Activated CD8-positive, alpha-beta memory T cell treated with anti-CD3 and anti-CD28 coated beads for 36 hours (primary cell): ENCODE data around the gene TPCN2. TPM values are rescaled to one million over a fixed set of nuclear protein-coding genes. Genes with fewer than 3 reads are reported as not detected.

Source experiments
- CTCF ChIA-PET: fragments of 350-600 bp; sonication (Branson Sonifier 250); formaldehyde crosslinking; loops from one replicate; lab custom pipeline; 2021; ENCODE audit warnings: antibody characterized with exemption; lab: Charles Lee
- POLR2A ChIA-PET: fragments of 350-600 bp; sonication (Branson Sonifier 250); formaldehyde crosslinking; loops from one replicate; lab custom pipeline; 2021; ENCODE audit warnings: antibody characterized with exemption; lab: Charles Lee
- total RNA-seq, 2 experiments: library from RNA; stranded (reverse); gene quantifications; one replicate each; pipeline ENCODE4 v1.2.3, GENCODE V29; 2021

The TPCN2 gene
- total RNA-seq, 2 experiments from 2014 or later: 12.7 to 14.4 TPM

DNA sequence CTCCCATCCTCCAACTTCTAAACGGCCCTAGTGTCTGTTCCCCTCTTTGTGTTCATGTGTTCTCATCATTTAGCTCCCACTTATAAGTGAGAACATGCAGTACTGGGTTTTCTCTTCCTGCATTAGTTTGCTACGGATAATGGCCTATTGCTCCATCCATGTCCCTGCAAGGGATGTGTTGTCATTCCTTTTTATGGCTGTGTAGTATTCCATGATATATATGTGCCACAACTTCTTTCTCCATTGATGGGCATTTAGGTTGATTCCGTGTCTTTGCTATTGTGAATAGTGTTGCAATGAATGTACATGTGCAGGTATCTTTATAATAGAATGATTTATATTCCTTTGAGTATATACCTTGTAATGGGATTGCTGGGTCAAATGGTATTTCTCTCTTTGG lies 101.4 kb downstream of the TPCN2 start:
- POLR2A ChIA-PET: no interaction called here
- CTCF ChIA-PET: no interaction called here

DNA sequence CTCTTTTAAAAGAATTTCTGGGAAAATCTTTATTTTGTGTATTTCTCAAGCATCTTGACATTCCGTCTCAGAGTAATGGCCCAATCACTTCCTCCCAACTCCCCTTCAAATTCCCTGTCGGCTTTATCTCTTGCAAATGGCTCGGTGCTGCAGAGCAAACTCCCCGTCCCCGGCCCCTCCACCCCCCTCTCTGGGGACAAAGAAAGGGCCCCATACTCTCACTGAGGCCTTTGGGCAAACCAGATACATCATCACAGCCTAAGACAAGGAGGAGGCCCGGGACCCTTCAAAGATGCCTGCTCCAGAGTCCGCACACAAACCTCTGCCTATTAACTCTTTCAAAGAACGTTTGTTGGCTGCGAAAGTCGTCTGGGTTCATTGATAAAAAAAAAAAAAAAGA lies 103.1 kb downstream of the TPCN2 start:
- POLR2A ChIA-PET: no interaction called here
- CTCF ChIA-PET: no interaction called here

GRCh38 chr11:69152733-69153421 lies 104.1 kb downstream of the TPCN2 start:
- ChIA-PET CTCF (no interaction called here), POLR2A (interaction anchor here (0.6 kb wide), 1 partner anchor 7 kb away, joined by 7 read pairs; no protein-coding TSS in a partner anchor)

GRCh38 chr11:69153661-69154060 lies 104.9 kb downstream of the TPCN2 start:
- CTCF ChIA-PET: no interaction called here
- POLR2A ChIA-PET: interaction anchor here (0.6 kb wide), 2 partner anchors 8 to 34 kb away, joined by 7 to 8 read pairs; no protein-coding TSS in a partner anchor

DNA sequence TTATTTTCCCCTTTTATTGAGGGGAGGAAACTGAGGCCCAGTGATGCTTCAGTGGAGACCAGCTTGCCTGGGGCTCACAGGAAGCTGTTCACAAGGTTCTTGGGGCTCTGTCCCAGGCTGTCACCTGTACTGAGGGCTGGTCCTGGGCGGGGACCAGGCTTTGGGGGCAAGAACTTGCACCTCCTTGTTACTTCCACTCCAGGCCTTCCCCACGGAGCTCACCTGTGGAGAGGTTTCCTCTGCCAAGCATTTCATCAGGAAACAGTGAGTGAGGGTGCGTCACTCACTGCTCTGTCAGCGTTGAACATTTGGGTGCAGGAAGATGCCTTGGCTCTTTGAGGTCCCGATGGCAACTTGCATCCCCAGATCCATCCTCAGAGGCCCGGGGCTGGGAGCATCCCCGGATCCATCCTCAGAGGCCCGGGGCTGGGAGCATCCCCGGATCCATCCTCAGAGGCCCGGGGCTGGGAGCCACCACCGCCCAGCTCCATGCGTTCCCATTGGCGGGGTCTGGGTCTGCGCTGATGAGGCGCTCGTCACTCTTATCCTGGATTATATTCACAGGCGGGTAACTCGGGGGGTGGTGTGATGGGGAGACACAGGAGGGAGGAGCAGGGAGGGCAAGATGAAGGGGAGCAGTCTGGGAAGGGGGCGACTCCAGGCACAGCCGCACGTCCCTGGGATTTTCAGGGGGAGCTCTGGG lies 105.6 kb downstream of the TPCN2 start:
- ChIA-PET CTCF (no interaction called here), POLR2A (interaction anchor here (0.6 kb wide), 1 partner anchor 35 kb away, joined by 8 read pairs; no protein-coding TSS in a partner anchor)

DNA sequence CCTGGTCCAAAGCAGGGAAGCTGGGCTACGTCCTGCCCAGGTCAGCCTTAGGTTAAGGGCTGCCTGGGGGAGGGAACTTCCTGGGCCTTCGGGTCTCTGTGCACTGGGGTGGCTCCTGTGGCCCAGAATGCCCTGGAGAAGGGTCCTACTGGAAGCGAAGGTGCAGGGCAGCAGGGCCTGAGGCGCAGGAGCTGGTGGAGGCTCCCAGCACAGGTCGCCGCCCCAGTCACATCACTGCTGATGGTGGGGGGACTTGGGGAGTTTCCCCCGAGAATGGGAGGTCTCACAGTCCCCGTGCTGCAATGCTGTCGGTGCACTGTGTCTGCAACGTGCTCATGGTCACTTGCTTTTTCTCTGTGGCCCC lies 106.2 kb downstream of the TPCN2 start:
- CTCF ChIA-PET: no interaction called here

DNA sequence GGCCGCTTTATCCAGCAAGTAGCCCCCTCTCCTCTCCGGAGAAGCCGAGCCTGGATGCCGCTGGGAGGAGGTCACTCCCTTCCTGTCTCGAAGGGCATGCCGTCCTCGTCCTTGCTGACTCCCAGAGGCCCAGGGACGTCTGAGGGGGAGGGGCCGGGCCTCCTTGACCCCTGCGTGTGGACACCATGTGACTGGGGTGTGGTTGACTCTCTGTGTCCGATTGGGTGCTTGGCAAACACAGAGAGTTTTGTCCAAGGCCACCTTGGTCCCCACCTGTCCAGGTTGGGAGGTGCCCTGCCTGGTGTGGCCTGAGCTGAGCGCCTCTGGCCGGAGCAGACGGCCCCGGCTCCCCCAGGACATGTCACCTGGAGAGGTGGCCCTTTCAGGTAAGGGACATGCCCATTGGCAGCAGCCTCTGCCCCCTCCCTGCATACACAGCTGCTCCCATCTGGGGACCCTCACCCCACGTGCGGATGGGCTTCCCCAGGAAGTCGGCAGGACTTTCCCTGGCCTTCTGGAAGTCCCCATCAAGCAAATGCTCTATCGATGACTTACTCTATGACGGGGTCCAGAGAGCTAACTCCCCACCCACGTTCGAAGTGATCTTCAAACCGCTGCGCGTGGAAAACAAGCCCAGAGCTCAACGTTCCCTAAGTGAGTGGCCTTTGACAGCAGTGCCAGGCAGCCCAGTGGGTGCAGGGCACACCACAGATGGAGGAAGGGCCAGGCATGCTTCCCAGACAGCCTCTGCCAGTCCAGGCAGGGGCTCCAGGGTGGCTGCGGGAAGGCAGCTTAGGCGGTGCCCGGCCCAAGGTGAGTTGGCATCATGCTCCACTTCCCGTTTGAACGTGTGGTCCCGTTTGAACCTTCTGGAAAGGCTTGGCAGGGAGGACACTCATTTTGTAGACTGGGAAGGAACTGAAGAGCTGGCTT lies 106.8 kb downstream of the TPCN2 start, which contains the start of gene SMIM38:
SMIM38 (plus strand) TSS at position 634 of the 933 bp plus-strand sequence. CDS start 1,912 bp downstream, outside the sequence.
- POLR2A ChIA-PET: no interaction called here

More for the DNA sequence above, 106.2 kb downstream of the TPCN2 start:
- POLR2A ChIA-PET: no interaction called here

GRCh38 chr11:69156235-69156639 lies 107.5 kb downstream of the TPCN2 start:
- POLR2A ChIA-PET: no interaction called here
- CTCF ChIA-PET: interaction anchor here (0.8 kb wide), 1 partner anchor 12 kb away, joined by 3 read pairs; no protein-coding TSS in a partner anchor

More for the DNA sequence above, 106.8 kb downstream of the TPCN2 start, which contains the start of gene SMIM38:
- CTCF ChIA-PET: no interaction called here

DNA sequence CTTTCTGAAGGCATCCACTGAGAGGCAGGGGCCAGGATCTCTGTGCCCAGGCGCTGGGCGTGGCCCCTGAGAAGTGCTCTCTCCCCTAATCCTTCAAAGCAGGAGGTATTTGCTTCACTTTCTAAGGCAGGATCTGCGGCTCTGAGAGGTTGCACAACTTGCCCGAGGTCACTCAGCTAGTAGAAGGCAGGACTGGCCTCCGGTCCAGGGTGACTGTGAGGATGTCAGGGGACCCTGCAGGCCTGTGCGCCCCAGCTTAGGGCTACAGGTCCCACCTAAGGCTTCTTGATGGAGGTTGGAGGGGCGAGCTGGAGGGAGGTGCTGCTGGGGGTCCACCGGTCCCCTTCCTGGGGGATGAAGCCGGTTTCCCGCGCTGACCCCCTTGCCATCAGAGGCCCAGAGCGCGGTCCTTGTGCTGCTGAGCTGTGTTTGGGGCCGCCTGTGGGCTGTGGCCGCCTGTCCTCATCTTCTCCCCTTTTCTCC lies 108.0 kb downstream of the TPCN2 start:
- ChIA-PET CTCF (interaction anchor here (0.8 kb wide), 1 partner anchor 12 kb away, joined by 3 read pairs; no protein-coding TSS in a partner anchor), POLR2A (no interaction called here)

DNA sequence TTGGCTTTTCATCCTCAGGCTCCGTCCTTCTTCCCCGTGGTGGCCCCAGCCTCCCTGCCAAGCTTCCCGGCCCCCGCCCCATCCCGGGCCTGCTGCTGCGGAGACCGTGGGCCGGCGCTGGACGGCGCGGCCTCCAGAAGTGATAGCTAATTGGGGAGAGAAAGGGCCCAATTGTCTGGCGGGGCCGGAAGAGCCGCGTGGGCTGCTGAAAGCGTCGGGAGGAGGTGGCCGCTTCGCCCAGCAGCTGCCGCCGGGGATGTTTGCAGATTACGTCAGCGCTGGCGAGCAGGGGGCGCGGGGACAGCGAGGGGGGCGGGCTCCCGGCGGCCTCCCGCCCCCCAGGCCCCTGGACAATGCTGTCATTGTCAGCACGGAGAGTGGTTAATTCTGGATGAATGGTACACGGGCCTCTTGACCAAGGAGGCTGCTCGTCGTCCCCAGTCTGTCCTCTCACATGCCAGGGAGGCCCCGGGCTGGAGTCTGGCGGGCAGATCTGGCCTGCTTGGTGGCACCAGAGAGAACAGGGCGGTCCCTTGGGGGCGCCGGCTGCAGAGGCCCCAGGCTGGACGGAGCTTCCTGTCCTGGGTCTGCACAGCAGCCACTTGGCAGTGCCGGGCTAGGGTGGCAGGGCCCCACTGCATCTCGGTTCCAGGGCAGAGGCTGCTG lies 108.6 kb downstream of the TPCN2 start:
- CTCF ChIA-PET: interaction anchor here (0.8 kb wide), 1 partner anchor 13 kb away, joined by 3 read pairs; no protein-coding TSS in a partner anchor
- POLR2A ChIA-PET: no interaction called here

GRCh38 chr11:69157822-69158231 lies 109.1 kb downstream of the TPCN2 start:
- ChIA-PET POLR2A (no interaction called here), CTCF (no interaction called here)

GRCh38 chr11:69158301-69159149 lies 109.8 kb downstream of the TPCN2 start:
- ChIA-PET CTCF (no interaction called here), POLR2A (no interaction called here)

- ChIA-PET POLR2A (no interaction called here), CTCF (no interaction called here)
Observed at GRCh38 chr11:69159150-69159852, 110.6 kb downstream of the TPCN2 start.

- CTCF ChIA-PET: no interaction called here
- POLR2A ChIA-PET: no interaction called here
Observed at GRCh38 chr11:69160296-69161116, 111.8 kb downstream of the TPCN2 start.

DNA sequence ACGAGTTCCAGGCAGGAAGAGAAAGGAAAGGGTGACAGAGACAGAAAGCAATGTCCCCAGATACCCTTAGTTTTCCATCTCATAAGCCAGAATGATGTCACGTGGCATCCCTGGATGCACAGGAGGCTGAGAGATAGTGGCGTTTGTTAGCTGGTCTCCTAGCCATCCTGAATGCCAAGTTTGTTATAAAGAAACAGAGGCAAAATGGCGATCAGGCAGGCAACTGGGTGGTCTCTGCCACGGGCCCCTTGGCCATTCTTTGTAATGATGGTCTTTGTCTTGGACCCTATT lies 112.3 kb downstream of the TPCN2 start:
- ChIA-PET CTCF (no interaction called here), POLR2A (no interaction called here)

DNA sequence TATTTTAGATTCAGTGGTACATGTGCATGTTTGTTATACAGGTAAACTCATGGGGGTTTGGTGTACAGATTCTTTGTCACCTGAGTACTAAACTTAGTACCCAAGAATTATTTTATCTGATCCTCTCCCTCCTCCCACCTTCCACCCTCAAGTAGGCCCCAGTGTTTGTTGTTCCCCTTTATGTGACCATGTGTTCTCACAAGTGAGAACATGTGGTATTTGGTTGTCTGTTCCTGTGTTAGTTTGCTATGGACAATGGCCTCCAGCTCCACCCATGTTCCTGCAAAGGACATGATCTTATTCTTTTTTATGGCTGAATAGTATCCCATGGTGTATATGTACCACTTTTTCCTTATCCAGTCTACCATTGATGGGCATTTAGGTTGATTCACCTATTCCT lies 113.8 kb downstream of the TPCN2 start:
- ChIA-PET CTCF (interaction anchor here (0.7 kb wide), 1 partner anchor 12 kb away, joined by 3 read pairs; no protein-coding TSS in a partner anchor), POLR2A (no interaction called here)

- ChIA-PET POLR2A (no interaction called here), CTCF (no interaction called here)
Observed at GRCh38 chr11:69163842-69164241, 115.1 kb downstream of the TPCN2 start.
